ENCODE results near the gene PJA2.

The PJA2 gene

GRCh38 chr5:109387408-109387974, 22.3 kb downstream of the PJA2 start:
- DNase-seq (ENCODE audit: extremely low spot score): no peak
- ChIA-PET POLR2A (no interaction called here), CTCF (no interaction called here)
- TF ChIP-seq NFRKB (IDR thresholded peaks at IDR 0.05): no peak
- TF ChIP-seq SP1 (IDR thresholded peaks at IDR 0.05): no peak
- no peak for TF ChIP-seq L3MBTL2 (conservative IDR thresholded peaks at IDR 0.05)
- no peak for TF ChIP-seq HDGF (IDR thresholded peaks at IDR 0.05; ENCODE audit: borderline replicate concordance)
- TF ChIP-seq FOXA1 (IDR thresholded peaks at IDR 0.05): no peak
- TF ChIP-seq FOXK2 (IDR thresholded peaks at IDR 0.05): no peak
- TF ChIP-seq BHLHE40 (IDR thresholded peaks at IDR 0.05; ENCODE audit: borderline replicate concordance): no peak
- TF ChIP-seq SUZ12 (IDR thresholded peaks at IDR 0.05): no peak
- no peak for TF ChIP-seq ZNF384 (IDR thresholded peaks at IDR 0.05)
- no peak for TF ChIP-seq TARDBP (IDR thresholded peaks at IDR 0.05)
- no peak for TF ChIP-seq FOXM1 (IDR thresholded peaks at IDR 0.05; ENCODE audit: borderline replicate concordance)
- no peak for TF ChIP-seq ARNT (IDR thresholded peaks at IDR 0.05)
- no peak for TF ChIP-seq LEF1 (IDR thresholded peaks at IDR 0.05; ENCODE audit: borderline replicate concordance)
- no peak for TF ChIP-seq PKNOX1 (IDR thresholded peaks at IDR 0.05)
- TF ChIP-seq CTBP1 (IDR thresholded peaks at IDR 0.05; ENCODE audit: borderline replicate concordance): no peak
- TF ChIP-seq ELF4 (IDR thresholded peaks at IDR 0.05): no peak

- TF ChIP-seq HDGF (IDR thresholded peaks at IDR 0.05; ENCODE audit: borderline replicate concordance) (no peak), BHLHE40 (IDR thresholded peaks at IDR 0.05; ENCODE audit: borderline replicate concordance) (no peak), SUZ12 (IDR thresholded peaks at IDR 0.05) (no peak), LEF1 (IDR thresholded peaks at IDR 0.05; ENCODE audit: borderline replicate concordance) (no peak), CTBP1 (IDR thresholded peaks at IDR 0.05; ENCODE audit: borderline replicate concordance) (no peak), FOXM1 (IDR thresholded peaks at IDR 0.05; ENCODE audit: borderline replicate concordance) (no peak), L3MBTL2 (conservative IDR thresholded peaks at IDR 0.05) (no peak), SP1 (IDR thresholded peaks at IDR 0.05) (no peak), PKNOX1 (IDR thresholded peaks at IDR 0.05) (no peak), NFRKB (IDR thresholded peaks at IDR 0.05) (no peak)
- ChIA-PET CTCF (no interaction called here), POLR2A (no interaction called here)
- no peak for DNase-seq (ENCODE audit: extremely low spot score)
Observed at GRCh38 chr5:109378095-109378494, 31.7 kb downstream of the PJA2 start.

GRCh38 chr5:109374625-109375024, 35.1 kb downstream of the PJA2 start:
- DNase-seq (ENCODE audit: extremely low spot score): no peak
- ChIA-PET POLR2A (no interaction called here), CTCF (no interaction called here)
- TF ChIP-seq HDGF (IDR thresholded peaks at IDR 0.05; ENCODE audit: borderline replicate concordance): no peak
- TF ChIP-seq FOXA1 (IDR thresholded peaks at IDR 0.05): no peak
- no peak for TF ChIP-seq TARDBP (IDR thresholded peaks at IDR 0.05)
- TF ChIP-seq ARNT (IDR thresholded peaks at IDR 0.05): no peak
- TF ChIP-seq CTBP1 (IDR thresholded peaks at IDR 0.05; ENCODE audit: borderline replicate concordance): no peak
- no peak for TF ChIP-seq LEF1 (IDR thresholded peaks at IDR 0.05; ENCODE audit: borderline replicate concordance)
- TF ChIP-seq FOXK2 (IDR thresholded peaks at IDR 0.05): no peak
- TF ChIP-seq FOXM1 (IDR thresholded peaks at IDR 0.05; ENCODE audit: borderline replicate concordance): no peak

GRCh38 chr5:109373932-109374331, 35.8 kb downstream of the PJA2 start:
- no peak for DNase-seq (ENCODE audit: extremely low spot score)
- no peak for TF ChIP-seq TARDBP (IDR thresholded peaks at IDR 0.05)
- no peak for TF ChIP-seq ZNF384 (IDR thresholded peaks at IDR 0.05)
- TF ChIP-seq SUZ12 (IDR thresholded peaks at IDR 0.05): no peak
- TF ChIP-seq FOXK2 (IDR thresholded peaks at IDR 0.05): no peak
- TF ChIP-seq ELF4 (IDR thresholded peaks at IDR 0.05): no peak
- TF ChIP-seq BHLHE40 (IDR thresholded peaks at IDR 0.05; ENCODE audit: borderline replicate concordance): no peak
- TF ChIP-seq L3MBTL2 (conservative IDR thresholded peaks at IDR 0.05): no peak
- no peak for TF ChIP-seq FOXM1 (IDR thresholded peaks at IDR 0.05; ENCODE audit: borderline replicate concordance)
- TF ChIP-seq PKNOX1 (IDR thresholded peaks at IDR 0.05): no peak
- no peak for TF ChIP-seq CTBP1 (IDR thresholded peaks at IDR 0.05; ENCODE audit: borderline replicate concordance)
- no peak for TF ChIP-seq HDGF (IDR thresholded peaks at IDR 0.05; ENCODE audit: borderline replicate concordance)
- TF ChIP-seq SP1 (IDR thresholded peaks at IDR 0.05): no peak
- no peak for TF ChIP-seq NFRKB (IDR thresholded peaks at IDR 0.05)
- no peak for TF ChIP-seq ARNT (IDR thresholded peaks at IDR 0.05)
- no peak for TF ChIP-seq LEF1 (IDR thresholded peaks at IDR 0.05; ENCODE audit: borderline replicate concordance)
- ChIA-PET POLR2A (no interaction called here), CTCF (no interaction called here)

- no peak for TF ChIP-seq LEF1 (IDR thresholded peaks at IDR 0.05; ENCODE audit: borderline replicate concordance)
- TF ChIP-seq ARNT (IDR thresholded peaks at IDR 0.05): no peak
- TF ChIP-seq ZNF384 (IDR thresholded peaks at IDR 0.05): no peak
- no peak for TF ChIP-seq HDGF (IDR thresholded peaks at IDR 0.05; ENCODE audit: borderline replicate concordance)
- no peak for TF ChIP-seq SUZ12 (IDR thresholded peaks at IDR 0.05)
- no peak for TF ChIP-seq PKNOX1 (IDR thresholded peaks at IDR 0.05)
- TF ChIP-seq SP1 (IDR thresholded peaks at IDR 0.05): no peak
- no peak for TF ChIP-seq ELF4 (IDR thresholded peaks at IDR 0.05)
- TF ChIP-seq L3MBTL2 (conservative IDR thresholded peaks at IDR 0.05): no peak
- TF ChIP-seq CTBP1 (IDR thresholded peaks at IDR 0.05; ENCODE audit: borderline replicate concordance): no peak
- CTCF ChIA-PET: no interaction called here
- POLR2A ChIA-PET: interaction anchor here (1.4 kb wide), 1 partner anchor 40 kb away, joined by 5 read pairs; the partner anchor contains the start of gene PJA2
- DNase-seq (ENCODE audit: extremely low spot score): no peak
Observed at GRCh38 chr5:109370343-109370742, 39.4 kb downstream of the PJA2 start.

Measured in HEK293T (cell line).